ENCODE measurements around the gene ANLN.

ANLN gene

GRCh38 chr7:36449685-36450084 lies 60.0 kb downstream of the ANLN start:
- no peak overlapping the region for H3K27ac ChIP-seq (ENCODE audit: low read depth, low read length)
- H3K9ac ChIP-seq (ENCODE audit: low read length), result no peak overlapping the region
- peaks cover 7% of the 10 kb centered on the region; the same call in 1 of the 2 replicates for H3F3A ChIP-seq (ENCODE audit: insufficient read depth)
- no peaks in the 10 kb centered on the region for H3K9me2 ChIP-seq (replicated peaks; ENCODE audit: insufficient read depth, low read length)
- no peak overlapping the region for H3K4me3 ChIP-seq (ENCODE audit: insufficient read depth, low read length, poor library complexity, severe bottlenecking)
- H4K20me1 ChIP-seq (ENCODE audit: low read depth, low read length), result no peaks in the 10 kb centered on the region
- no peaks in the 10 kb centered on the region for H3K9me3 ChIP-seq (ENCODE audit: insufficient read depth, low read length)
- no peaks in the 10 kb centered on the region for H3K27me3 ChIP-seq (ENCODE audit: low read length)
- TF ChIP-seq, protein P1, sequence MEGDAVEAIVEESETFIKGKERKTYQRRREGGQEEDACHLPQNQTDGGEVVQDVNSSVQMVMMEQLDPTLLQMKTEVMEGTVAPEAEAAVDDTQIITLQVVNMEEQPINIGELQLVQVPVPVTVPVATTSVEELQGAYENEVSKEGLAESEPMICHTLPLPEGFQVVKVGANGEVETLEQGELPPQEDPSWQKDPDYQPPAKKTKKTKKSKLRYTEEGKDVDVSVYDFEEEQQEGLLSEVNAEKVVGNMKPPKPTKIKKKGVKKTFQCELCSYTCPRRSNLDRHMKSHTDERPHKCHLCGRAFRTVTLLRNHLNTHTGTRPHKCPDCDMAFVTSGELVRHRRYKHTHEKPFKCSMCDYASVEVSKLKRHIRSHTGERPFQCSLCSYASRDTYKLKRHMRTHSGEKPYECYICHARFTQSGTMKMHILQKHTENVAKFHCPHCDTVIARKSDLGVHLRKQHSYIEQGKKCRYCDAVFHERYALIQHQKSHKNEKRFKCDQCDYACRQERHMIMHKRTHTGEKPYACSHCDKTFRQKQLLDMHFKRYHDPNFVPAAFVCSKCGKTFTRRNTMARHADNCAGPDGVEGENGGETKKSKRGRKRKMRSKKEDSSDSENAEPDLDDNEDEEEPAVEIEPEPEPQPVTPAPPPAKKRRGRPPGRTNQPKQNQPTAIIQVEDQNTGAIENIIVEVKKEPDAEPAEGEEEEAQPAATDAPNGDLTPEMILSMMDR (IDR thresholded peaks at IDR 0.05; ENCODE audit: insufficient read depth, low read length, poor library complexity, severe bottlenecking), result no peak
- no peak for TF ChIP-seq EZH2phosphoT487 (conservative IDR thresholded peaks at IDR 0.05; ENCODE audit: low read length)
- no peaks in the 10 kb centered on the region for H3K79me2 ChIP-seq (ENCODE audit: insufficient read depth, low read length)
- H3K36me3 ChIP-seq (ENCODE audit: low read length), result peaks cover 79% of the 10 kb centered on the region
- no peak overlapping the region for H2AFZ ChIP-seq (ENCODE audit: low read depth, low read length, severe bottlenecking)
- H3K4me2 ChIP-seq (ENCODE audit: low read depth, low read length, poor library complexity, severe bottlenecking), result no peak overlapping the region

- Histone ChIP-seq H3K9ac (ENCODE audit: low read length) (no peak overlapping the region), H2AFZ (ENCODE audit: low read depth, low read length, severe bottlenecking) (no peak overlapping the region), H3K79me2 (ENCODE audit: insufficient read depth, low read length) (no peaks in the 10 kb centered on the region), H3K4me3 (ENCODE audit: insufficient read depth, low read length, poor library complexity, severe bottlenecking) (no peak overlapping the region), H3F3A (ENCODE audit: insufficient read depth) (peaks cover 12% of the 10 kb centered on the region; the same call in 1 of the 2 replicates), H3K36me3 (ENCODE audit: low read length) (peaks cover 56% of the 10 kb centered on the region), H3K9me3 (ENCODE audit: insufficient read depth, low read length) (no peaks in the 10 kb centered on the region), H3K4me2 (ENCODE audit: low read depth, low read length, poor library complexity, severe bottlenecking) (no peak overlapping the region), H3K27ac (ENCODE audit: low read depth, low read length) (no peak overlapping the region), H3K9me2 (replicated peaks; ENCODE audit: insufficient read depth, low read length) (no peaks in the 10 kb centered on the region), H3K27me3 (ENCODE audit: low read length) (no peaks in the 10 kb centered on the region), H4K20me1 (ENCODE audit: low read depth, low read length) (no peaks in the 10 kb centered on the region)
- TF ChIP-seq EZH2phosphoT487 (conservative IDR thresholded peaks at IDR 0.05; ENCODE audit: low read length), result no peak
- TF ChIP-seq, protein P1 (IDR thresholded peaks at IDR 0.05; ENCODE audit: insufficient read depth, low read length, poor library complexity, severe bottlenecking), result no peak
Measured at GRCh38 chr7:36453769-36454168, 64.1 kb downstream of the ANLN start.

- no peak overlapping the region for H3K4me2 ChIP-seq (ENCODE audit: low read depth, low read length, poor library complexity, severe bottlenecking)
Measured at GRCh38 chr7:36455646-36456045, 66.0 kb downstream of the ANLN start.

More at GRCh38 chr7:36455646-36456045, 66.0 kb downstream of the ANLN start:
- Histone ChIP-seq H3K79me2 (ENCODE audit: insufficient read depth, low read length) (no peaks in the 10 kb centered on the region), H3K9ac (ENCODE audit: low read length) (no peak overlapping the region), H3F3A (ENCODE audit: insufficient read depth) (peaks cover 12% of the 10 kb centered on the region; the same call in 1 of the 2 replicates), H3K4me3 (ENCODE audit: insufficient read depth, low read length, poor library complexity, severe bottlenecking) (no peak overlapping the region), H3K9me3 (ENCODE audit: insufficient read depth, low read length) (no peaks in the 10 kb centered on the region), H4K20me1 (ENCODE audit: low read depth, low read length) (no peaks in the 10 kb centered on the region), H3K9me2 (replicated peaks; ENCODE audit: insufficient read depth, low read length) (no peaks in the 10 kb centered on the region), H3K36me3 (ENCODE audit: low read length) (peaks cover 37% of the 10 kb centered on the region), H3K27me3 (ENCODE audit: low read length) (no peaks in the 10 kb centered on the region), H2AFZ (ENCODE audit: low read depth, low read length, severe bottlenecking) (no peak overlapping the region), H3K27ac (ENCODE audit: low read depth, low read length) (no peak overlapping the region)
- no peak for TF ChIP-seq EZH2phosphoT487 (conservative IDR thresholded peaks at IDR 0.05; ENCODE audit: low read length)
- TF ChIP-seq, protein P1 (IDR thresholded peaks at IDR 0.05; ENCODE audit: insufficient read depth, low read length, poor library complexity, severe bottlenecking), result no peak

Data from SU-DHL-6 (cell line).